Caco-2 (cell line): ENCODE results near the gene HTR1D. TPM values are rescaled to one million over a fixed set of nuclear protein-coding genes. Genes with fewer than 3 reads are reported as not detected.

Experiments used
- BruUV-seq: library from RNA; stranded (reverse); fragments of 400-500 nt; replicated peaks from 2 replicates; lab custom pipeline; 2021; lab: Mats Ljungman, UMichigan
- CTCF ChIA-PET: fragments of 300-600 bp; sonication (Branson Sonifier 250); formaldehyde crosslinking; loops from one replicate; lab custom pipeline; 2022; ENCODE audit warnings: antibody characterized with exemption; lab: Charles Lee
- POLR2A ChIA-PET: fragments of 300-600 bp; sonication (Branson Sonifier 250); formaldehyde crosslinking; loops from one replicate; lab custom pipeline; 2022; ENCODE audit warnings: antibody characterized with exemption; lab: Charles Lee
- DNase-seq, 2 experiments: peaks; one replicate each; pipeline versions ENCODE4 v3.0.0 to v3.0.0-alpha.2; 2020 to 2022
- H3K27me3 ChIP-seq: replicated peaks from 2 replicates; pipeline ENCODE4 v1.6.0; 2011; ENCODE audit warnings: low read length; ENCODE audit not compliant: control insufficient read depth, insufficient read depth
- H3K36me3 ChIP-seq: 2 replicates; pipeline ENCODE4 v1.5.1; 2011; ENCODE audit warnings: low read length; ENCODE audit not compliant: control insufficient read depth, insufficient read depth
- H3K4me1 ChIP-seq: fragments of 250-450 bp; sonication (Bioruptor Pico); 2 replicates; pipeline ENCODE4 v1.5.1; 2020; ENCODE audit warnings: mild to moderate bottlenecking
- H3K4me3 ChIP-seq: 2 replicates; pipeline ENCODE4 v1.5.1; 2011; ENCODE audit warnings: low read depth, mild to moderate bottlenecking, control low read depth, low read length
- H3K9me3 ChIP-seq: fragments of 250-450 bp; sonication (Bioruptor Pico); 2 replicates; pipeline ENCODE4 v1.5.1; 2020; ENCODE audit warnings: mild to moderate bottlenecking, moderate library complexity
- H3K27ac Mint-ChIP-seq: one replicate; pipeline ENCODE4 v1.8.0; 2022; ENCODE audit warnings: mixed read lengths; ENCODE audit not compliant: unreplicated experiment
- H3K27me3 Mint-ChIP-seq: one replicate; pipeline ENCODE4 v1.8.0; 2022; ENCODE audit warnings: mixed read lengths; ENCODE audit not compliant: insufficient read depth, unreplicated experiment
- H3K36me3 Mint-ChIP-seq: one replicate; pipeline ENCODE4 v1.8.0; 2022; ENCODE audit warnings: mild to moderate bottlenecking, mixed read lengths; ENCODE audit not compliant: insufficient read depth, unreplicated experiment
- H3K4me1 Mint-ChIP-seq: one replicate; pipeline ENCODE4 v1.8.0; 2022; ENCODE audit warnings: low read depth, mixed read lengths; ENCODE audit not compliant: unreplicated experiment
- H3K4me3 Mint-ChIP-seq: one replicate; pipeline ENCODE4 v1.8.0; 2022; ENCODE audit warnings: mild to moderate bottlenecking, moderate library complexity, mixed read lengths; ENCODE audit not compliant: unreplicated experiment
- H3K9me3 Mint-ChIP-seq: one replicate; pipeline ENCODE4 v1.8.0; 2022; ENCODE audit warnings: mixed read lengths; ENCODE audit not compliant: unreplicated experiment
- CTCF ChIP-seq, 2 experiments: fragments of 200-600 bp in 1 of 2; IDR thresholded peaks; 1 replicate in 1 of 2; 2 replicates in 1 of 2; pipeline versions ENCODE4 v1.5.1 to v1.8.0; 2011 to 2022; ENCODE audit warnings: antibody characterized with exemption in 1 of 2, control low read depth in 1 of 2, inconsistent platforms in 1 of 2, low read depth in 1 of 2, low read length in 1 of 2, mild to moderate bottlenecking in 1 of 2, moderate library complexity in 1 of 2; ENCODE audit not compliant: insufficient read depth in 1 of 2, severe bottlenecking in 1 of 2, unreplicated experiment in 1 of 2
- intact Hi-C: fragments of 100-400 bp; cut with micrococcal nuclease; formaldehyde crosslinking; loops from one replicate; pipeline ENCODE4 v1.10.0; 2022; ENCODE audit not compliant: unreplicated experiment
- total RNA-seq: library from RNA; stranded (reverse); gene quantifications from 2 replicates; pipeline ENCODE4 v1.2.3, GENCODE V29; 2022

HTR1D gene
- total RNA-seq, 1 experiment from 2014 or later = 8.7 TPM

- DNase-seq = no peak
- intact Hi-C loops = no loop called here
- no peaks in the 10 kb centered on the region for H3K36me3 Mint-ChIP-seq
- Histone ChIP-seq H3K9me3 (no peaks in the 10 kb centered on the region), H3K4me3 (no peak overlapping the region), H3K36me3 (no peaks in the 10 kb centered on the region), H3K27me3 (no peaks in the 10 kb centered on the region), H3K4me1 (no peaks in the 10 kb centered on the region)
- H3K4me3 Mint-ChIP-seq = no peak overlapping the region
- BruUV-seq = no TSS peak
- H3K27ac Mint-ChIP-seq = no peak overlapping the region
- peaks cover 7% of the 10 kb centered on the region for H3K4me1 Mint-ChIP-seq
- POLR2A ChIA-PET = no interaction called here
- no peaks in the 10 kb centered on the region for H3K27me3 Mint-ChIP-seq
- CTCF ChIA-PET = interaction anchor here (0.6 to 6.0 kb wide), 2 partner anchors 91 to 769 kb away, joined by 5 to 84 read pairs; no protein-coding TSS in a partner anchor
- no peaks in the 10 kb centered on the region for H3K9me3 Mint-ChIP-seq
- no peak for TF ChIP-seq CTCF (IDR thresholded peaks at IDR 0.05; ENCODE audit: insufficient read depth in 1 of 2, low read depth in 1 of 2, low read length in 1 of 2, severe bottlenecking in 1 of 2, unreplicated experiment in 1 of 2)
Measured at GRCh38 chr1:23188434-23188884, 28.8 kb downstream of the HTR1D start.

- no peaks in the 10 kb centered on the region for H3K9me3 Mint-ChIP-seq
- H3K27me3 Mint-ChIP-seq = no peaks in the 10 kb centered on the region
- H3K4me3 Mint-ChIP-seq = no peak overlapping the region
- BruUV-seq = no TSS peak
- Histone ChIP-seq H3K27me3 (no peaks in the 10 kb centered on the region), H3K4me3 (no peak overlapping the region), H3K9me3 (no peaks in the 10 kb centered on the region), H3K4me1 (no peaks in the 10 kb centered on the region), H3K36me3 (no peaks in the 10 kb centered on the region)
- no peaks in the 10 kb centered on the region for H3K36me3 Mint-ChIP-seq
- ChIA-PET CTCF (interaction anchor here (0.6 to 6.0 kb wide), 3 partner anchors 77 to 290 kb away, joined by 4 to 84 read pairs (median 6); no protein-coding TSS in a partner anchor), POLR2A (no interaction called here)
- H3K27ac Mint-ChIP-seq = no peak overlapping the region
- no peak for TF ChIP-seq CTCF (IDR thresholded peaks at IDR 0.05; ENCODE audit: insufficient read depth in 1 of 2, low read depth in 1 of 2, low read length in 1 of 2, severe bottlenecking in 1 of 2, unreplicated experiment in 1 of 2)
- peaks cover 7% of the 10 kb centered on the region for H3K4me1 Mint-ChIP-seq
- DNase-seq = peak; percentile 18 to 50
- intact Hi-C loops = no loop called here
Measured at GRCh38 chr1:23187637-23188036, 29.7 kb downstream of the HTR1D start.

DNA sequence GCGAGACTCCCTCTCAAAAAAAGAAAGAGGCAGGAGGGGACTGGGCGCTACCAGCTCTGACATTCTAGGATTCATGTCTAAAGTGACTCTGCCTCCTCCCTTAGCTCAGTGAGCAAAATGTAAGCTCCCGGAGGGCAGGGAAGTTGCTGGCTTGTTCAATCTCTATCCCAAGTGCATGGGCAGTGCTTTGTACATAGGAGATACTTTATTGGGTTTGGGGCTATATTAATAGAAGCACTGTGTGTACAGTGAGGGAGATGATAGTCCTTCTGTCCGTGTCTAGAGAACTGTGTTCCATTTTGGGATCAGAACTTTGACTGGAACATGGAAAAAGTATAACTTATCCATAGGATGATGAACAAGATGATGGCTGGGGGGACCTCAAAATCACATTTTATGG lies 31.9 kb downstream of the HTR1D start:
- Mint-ChIP-seq H3K27me3 (no peaks in the 10 kb centered on the region), H3K36me3 (no peaks in the 10 kb centered on the region), H3K27ac (no peak overlapping the region), H3K4me1 (peaks cover 7% of the 10 kb centered on the region), H3K9me3 (no peaks in the 10 kb centered on the region), H3K4me3 (no peak overlapping the region)
- Histone ChIP-seq H3K4me3 (no peak overlapping the region), H3K27me3 (no peaks in the 10 kb centered on the region), H3K4me1 (no peaks in the 10 kb centered on the region), H3K36me3 (no peaks in the 10 kb centered on the region), H3K9me3 (no peaks in the 10 kb centered on the region)
- ChIA-PET POLR2A (no interaction called here), CTCF (interaction anchor here (0.6 to 6.0 kb wide), 8 partner anchors 17 to 354 kb away, joined by 3 to 84 read pairs (median 3); partner anchors contain the start of gene LUZP1)
- no TSS peak for BruUV-seq
- no peak for TF ChIP-seq CTCF (IDR thresholded peaks at IDR 0.05; ENCODE audit: insufficient read depth in 1 of 2, low read depth in 1 of 2, low read length in 1 of 2, severe bottlenecking in 1 of 2, unreplicated experiment in 1 of 2)
- intact Hi-C loops = no loop called here
- no peak for DNase-seq
